ENCODE measurements around the gene RABEPK. TPM values are rescaled to one million over a fixed set of nuclear protein-coding genes. Genes with fewer than 3 reads are reported as not detected.
"Not testable (repeated sequence)": the region's sequence is repeated elsewhere in the genome, so short reads cannot be mapped to it uniquely, and the experiment has no call there.

RABEPK gene
- total and polyA plus RNA-seq, 9 donors, result 16.5 to 22.7 (median 18.0) TPM

DNA sequence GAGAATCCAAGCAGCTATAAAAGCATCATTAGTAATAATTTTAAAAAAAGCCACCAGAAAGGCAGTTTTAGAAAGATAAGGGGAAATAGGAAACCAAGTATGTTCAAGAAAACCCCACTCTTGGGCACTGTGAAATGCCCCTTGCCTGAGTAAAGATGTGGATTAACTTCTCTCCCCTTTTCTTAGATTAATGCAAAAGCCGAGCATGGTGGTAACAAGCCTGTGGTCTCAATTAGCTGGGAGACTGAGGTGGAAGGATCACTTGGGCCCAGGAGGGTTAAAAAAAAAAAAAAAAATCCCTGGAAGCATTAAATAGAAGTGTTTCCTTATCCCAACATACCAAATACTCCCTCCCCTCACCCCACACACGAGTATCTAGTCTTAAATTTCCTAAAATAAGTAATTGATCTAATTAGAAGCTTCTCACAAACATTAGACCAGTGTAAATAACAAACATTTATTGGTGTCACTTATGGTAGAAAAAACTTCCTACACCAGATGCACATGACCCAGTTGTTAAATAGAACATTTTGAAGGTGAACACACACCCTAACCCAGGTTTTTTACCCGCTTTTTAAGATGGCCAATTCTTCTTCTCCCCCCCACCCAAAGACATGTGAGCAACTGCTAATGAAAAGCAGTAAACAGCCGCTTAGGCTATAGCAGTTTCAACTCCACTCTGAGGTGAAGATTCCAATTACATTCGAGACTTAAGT, 35.6 kb downstream of the RABEPK start:
- no peaks in the 10 kb centered on the region for H3K27me3 ChIP-seq (ENCODE audit: control insufficient read depth, insufficient read depth, low read length)
- DNase-seq, result no peak
- no peak overlapping the region for H3K27ac ChIP-seq (ENCODE audit: low read length)
- H3K4me1 ChIP-seq (ENCODE audit: control insufficient read depth, insufficient read depth, low read length), result peaks cover 18% of the 10 kb centered on the region
- H3K36me3 ChIP-seq (ENCODE audit: control insufficient read depth, insufficient read depth, low read length), result peaks cover 61% of the 10 kb centered on the region
- no peaks in the 10 kb centered on the region for H3K9me3 ChIP-seq (replicated peaks; ENCODE audit: control insufficient read depth, low read depth, low read length)
- WGBS (ENCODE audit: insufficient coverage), result 50% methylated on average over 3 of the region's 5 CpGs
- no peak overlapping the region for H3K4me3 ChIP-seq (ENCODE audit: low read length)

DNA sequence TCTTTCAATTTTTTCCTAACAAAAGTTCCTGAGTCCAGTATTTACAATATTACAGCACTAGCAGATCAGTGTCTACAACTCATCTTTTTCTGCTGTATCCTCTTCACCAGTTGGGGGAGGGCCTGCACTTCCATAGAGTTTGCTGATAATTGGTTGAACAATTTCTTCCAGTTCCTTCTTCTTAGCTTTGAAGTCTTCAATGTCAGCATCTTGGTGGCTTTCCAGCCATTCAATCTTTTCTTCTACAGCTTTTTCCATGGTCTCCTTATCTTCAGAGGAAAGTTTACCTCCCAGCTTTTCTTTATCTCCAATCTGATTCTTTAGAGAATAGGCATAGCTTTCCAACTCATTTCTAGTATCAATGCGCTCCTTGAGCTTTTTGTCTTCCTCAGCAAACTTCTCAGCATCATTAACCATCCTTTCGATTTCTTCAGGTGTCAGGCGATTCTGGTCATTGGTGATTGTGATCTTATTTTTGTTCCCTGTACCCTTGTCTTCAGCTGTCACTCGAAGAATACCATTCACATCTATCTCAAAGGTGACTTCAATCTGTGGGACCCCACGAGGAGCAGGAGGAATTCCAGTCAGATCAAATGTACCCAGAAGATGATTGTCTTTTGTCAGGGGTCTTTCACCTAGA, 36.3 kb downstream of the RABEPK start:
- H3K27ac ChIP-seq (ENCODE audit: low read length); H3K9me3 ChIP-seq (replicated peaks; ENCODE audit: control insufficient read depth, low read depth, low read length); DNase-seq; H3K27me3 ChIP-seq (ENCODE audit: control insufficient read depth, insufficient read depth, low read length); H3K4me3 ChIP-seq (ENCODE audit: low read length): not testable (repeated sequence)
- H3K36me3 ChIP-seq (ENCODE audit: control insufficient read depth, insufficient read depth, low read length), result peaks cover 56% of the 10 kb centered on the region
- WGBS (ENCODE audit: insufficient coverage), result no CpG with 5 or more reads among the region's 5 CpGs
- H3K4me1 ChIP-seq (ENCODE audit: control insufficient read depth, insufficient read depth, low read length), result peaks cover 18% of the 10 kb centered on the region

DNA sequence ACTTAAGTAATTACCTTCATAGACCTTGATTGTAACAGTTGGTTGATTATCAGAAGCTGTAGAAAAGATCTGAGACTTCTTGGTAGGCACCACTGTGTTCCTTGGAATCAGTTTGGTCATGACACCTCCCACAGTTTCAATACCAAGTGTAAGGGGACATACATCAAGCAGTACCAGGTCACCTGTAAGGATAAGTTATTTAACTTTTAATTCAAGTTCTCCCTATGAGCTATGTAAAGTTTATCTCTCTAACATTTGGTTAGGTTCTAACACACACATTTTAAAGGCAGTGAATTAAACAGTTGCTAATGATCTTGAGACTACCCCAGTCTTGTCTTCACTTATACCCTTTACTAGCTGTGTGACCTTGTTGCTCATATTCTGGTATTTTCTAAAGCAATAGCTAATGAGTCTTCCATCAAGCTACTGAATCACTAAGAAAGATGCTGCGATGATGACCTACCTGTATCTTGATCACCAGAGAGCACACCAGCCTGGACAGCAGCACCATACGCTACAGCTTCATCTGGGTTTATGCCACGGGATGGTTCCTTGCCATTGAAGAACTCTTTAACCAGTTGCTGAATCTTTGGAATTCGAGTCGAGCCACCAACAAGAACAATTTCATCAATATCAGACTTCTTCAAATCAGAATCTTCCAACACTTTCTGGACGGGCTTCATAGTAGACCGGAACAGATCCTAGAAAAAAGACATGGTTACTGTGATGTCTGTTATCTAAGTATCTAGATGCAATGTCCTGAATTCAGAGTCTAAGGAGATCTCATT, 38.0 kb downstream of the RABEPK start:
- WGBS (ENCODE audit: insufficient coverage), result 89% methylated on average over 6 of the region's 7 CpGs
- no peaks in the 10 kb centered on the region for H3K9me3 ChIP-seq (replicated peaks; ENCODE audit: control insufficient read depth, low read depth, low read length)
- peaks cover 21% of the 10 kb centered on the region for H3K4me1 ChIP-seq (ENCODE audit: control insufficient read depth, insufficient read depth, low read length)
- no peaks in the 10 kb centered on the region for H3K27me3 ChIP-seq (ENCODE audit: control insufficient read depth, insufficient read depth, low read length)
- H3K4me3 ChIP-seq (ENCODE audit: low read length), result peak overlapping the region; percentile 1
- DNase-seq, result no peak
- H3K36me3 ChIP-seq (ENCODE audit: control insufficient read depth, insufficient read depth, low read length), result peaks cover 52% of the 10 kb centered on the region
- no peak overlapping the region for H3K27ac ChIP-seq (ENCODE audit: low read length)

DNA sequence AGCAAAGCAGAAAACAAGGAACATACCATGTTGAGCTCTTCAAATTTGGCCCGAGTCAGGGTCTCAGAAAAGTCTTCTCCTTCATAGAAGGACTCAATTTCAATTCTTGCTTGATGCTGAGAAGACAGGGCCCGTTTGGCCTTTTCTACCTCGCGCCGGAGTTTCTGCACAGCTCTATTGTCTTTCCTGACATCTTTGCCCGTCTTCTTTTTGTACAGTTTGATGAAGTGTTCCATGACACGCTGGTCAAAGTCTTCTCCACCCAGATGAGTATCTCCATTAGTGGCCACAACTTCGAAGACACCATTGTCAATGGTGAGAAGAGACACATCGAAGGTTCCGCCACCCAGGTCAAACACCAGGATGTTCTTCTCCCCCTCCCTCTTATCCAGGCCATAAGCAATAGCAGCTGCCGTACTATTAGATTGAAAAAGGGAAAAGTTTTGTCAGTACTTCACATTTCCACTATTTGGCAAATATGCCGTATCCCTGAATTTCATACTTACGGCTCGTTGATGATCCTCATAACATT, 38.6 kb downstream of the RABEPK start:
- no peak for DNase-seq
- Histone ChIP-seq H3K27me3 (ENCODE audit: control insufficient read depth, insufficient read depth, low read length) (no peaks in the 10 kb centered on the region), H3K4me1 (ENCODE audit: control insufficient read depth, insufficient read depth, low read length) (peaks cover 21% of the 10 kb centered on the region), H3K27ac (ENCODE audit: low read length) (no peak overlapping the region), H3K36me3 (ENCODE audit: control insufficient read depth, insufficient read depth, low read length) (peaks cover 48% of the 10 kb centered on the region), H3K9me3 (replicated peaks; ENCODE audit: control insufficient read depth, low read depth, low read length) (no peaks in the 10 kb centered on the region), H3K4me3 (ENCODE audit: low read length) (peak overlapping the region; percentile 99)
- 82% methylated on average over 6 of the region's 14 CpGs for WGBS (ENCODE audit: insufficient coverage)

DNA sequence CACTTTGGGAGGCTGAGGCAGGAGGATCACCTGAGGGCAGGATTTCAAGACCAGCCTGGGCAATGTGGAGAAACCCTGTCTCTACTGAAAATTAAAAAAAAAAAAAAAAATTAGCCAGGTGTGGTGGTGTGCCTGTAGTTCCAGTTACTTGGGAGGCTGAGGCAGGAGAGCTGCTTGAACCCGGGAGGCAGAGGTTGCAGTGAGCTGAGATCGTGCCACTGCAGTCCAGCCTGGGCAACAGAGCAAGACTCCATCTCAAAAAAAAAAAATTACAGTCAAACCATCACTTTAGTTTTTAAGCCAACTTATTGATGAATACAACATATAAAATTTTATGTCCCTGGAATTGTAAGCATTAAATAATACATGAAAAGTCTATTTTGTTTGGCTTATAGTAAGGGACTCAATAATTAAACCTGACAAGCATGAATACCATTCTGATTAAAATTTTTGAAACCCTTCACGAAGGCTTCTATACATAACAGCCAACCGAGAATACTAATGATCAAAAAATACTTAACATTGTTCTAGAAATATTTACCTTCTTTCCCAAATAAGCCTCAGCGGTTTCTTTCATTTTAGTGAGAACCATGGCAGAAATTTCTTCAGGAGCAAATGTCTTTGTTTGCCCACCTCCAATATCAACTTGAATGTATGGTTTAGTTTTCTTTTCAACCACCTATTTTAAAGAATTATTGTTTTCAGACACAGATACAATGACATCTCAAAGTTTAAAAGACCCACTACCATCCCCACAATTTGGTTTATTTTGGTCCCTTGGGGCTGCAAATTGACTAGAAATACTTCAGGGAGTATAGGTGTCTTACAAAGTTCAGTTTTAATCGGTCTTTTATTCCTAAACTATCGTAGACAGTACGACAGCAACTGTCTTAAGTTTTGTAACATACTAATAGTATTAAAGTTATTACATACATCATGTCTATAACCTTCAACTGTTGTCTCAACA, 39.6 kb downstream of the RABEPK start:
- peak overlapping the region; percentile 99 for H3K4me3 ChIP-seq (ENCODE audit: low read length)
- H3K9me3 ChIP-seq (replicated peaks; ENCODE audit: control insufficient read depth, low read depth, low read length), result no peaks in the 10 kb centered on the region
- DNase-seq, result no peak
- no CpG with 5 or more reads among the region's 8 CpGs for WGBS (ENCODE audit: insufficient coverage)
- H3K36me3 ChIP-seq (ENCODE audit: control insufficient read depth, insufficient read depth, low read length), result peaks cover 43% of the 10 kb centered on the region
- no peaks in the 10 kb centered on the region for H3K27me3 ChIP-seq (ENCODE audit: control insufficient read depth, insufficient read depth, low read length)
- peak overlapping the region; percentile 94 for H3K27ac ChIP-seq (ENCODE audit: low read length)
- H3K4me1 ChIP-seq (ENCODE audit: control insufficient read depth, insufficient read depth, low read length), result peaks cover 21% of the 10 kb centered on the region

DNA sequence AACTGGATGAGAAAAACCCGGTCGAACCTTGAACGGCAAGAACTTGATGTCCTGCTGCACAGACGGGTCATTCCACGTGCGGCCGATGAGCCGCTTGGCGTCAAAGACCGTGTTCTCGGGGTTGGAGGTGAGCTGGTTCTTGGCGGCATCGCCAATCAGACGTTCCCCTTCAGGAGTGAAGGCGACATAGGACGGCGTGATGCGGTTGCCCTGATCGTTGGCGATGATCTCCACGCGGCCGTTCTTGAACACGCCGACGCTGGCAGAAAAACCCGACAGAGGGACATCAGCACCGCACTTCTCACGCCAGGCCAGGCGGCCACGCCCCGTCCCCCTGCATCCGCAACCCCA, 40.3 kb downstream of the RABEPK start:
- Histone ChIP-seq H3K27ac (ENCODE audit: low read length) (peak overlapping the region; percentile 94), H3K9me3 (replicated peaks; ENCODE audit: control insufficient read depth, low read depth, low read length) (no peaks in the 10 kb centered on the region), H3K4me1 (ENCODE audit: control insufficient read depth, insufficient read depth, low read length) (peaks cover 21% of the 10 kb centered on the region), H3K4me3 (ENCODE audit: low read length) (peak overlapping the region; percentile 99), H3K36me3 (ENCODE audit: control insufficient read depth, insufficient read depth, low read length) (peaks cover 38% of the 10 kb centered on the region), H3K27me3 (ENCODE audit: control insufficient read depth, insufficient read depth, low read length) (no peaks in the 10 kb centered on the region)
- DNase-seq, result peak; percentile 49
- under 1% methylated on average over 31 of the region's 33 CpGs for WGBS (ENCODE audit: insufficient coverage)

DNA sequence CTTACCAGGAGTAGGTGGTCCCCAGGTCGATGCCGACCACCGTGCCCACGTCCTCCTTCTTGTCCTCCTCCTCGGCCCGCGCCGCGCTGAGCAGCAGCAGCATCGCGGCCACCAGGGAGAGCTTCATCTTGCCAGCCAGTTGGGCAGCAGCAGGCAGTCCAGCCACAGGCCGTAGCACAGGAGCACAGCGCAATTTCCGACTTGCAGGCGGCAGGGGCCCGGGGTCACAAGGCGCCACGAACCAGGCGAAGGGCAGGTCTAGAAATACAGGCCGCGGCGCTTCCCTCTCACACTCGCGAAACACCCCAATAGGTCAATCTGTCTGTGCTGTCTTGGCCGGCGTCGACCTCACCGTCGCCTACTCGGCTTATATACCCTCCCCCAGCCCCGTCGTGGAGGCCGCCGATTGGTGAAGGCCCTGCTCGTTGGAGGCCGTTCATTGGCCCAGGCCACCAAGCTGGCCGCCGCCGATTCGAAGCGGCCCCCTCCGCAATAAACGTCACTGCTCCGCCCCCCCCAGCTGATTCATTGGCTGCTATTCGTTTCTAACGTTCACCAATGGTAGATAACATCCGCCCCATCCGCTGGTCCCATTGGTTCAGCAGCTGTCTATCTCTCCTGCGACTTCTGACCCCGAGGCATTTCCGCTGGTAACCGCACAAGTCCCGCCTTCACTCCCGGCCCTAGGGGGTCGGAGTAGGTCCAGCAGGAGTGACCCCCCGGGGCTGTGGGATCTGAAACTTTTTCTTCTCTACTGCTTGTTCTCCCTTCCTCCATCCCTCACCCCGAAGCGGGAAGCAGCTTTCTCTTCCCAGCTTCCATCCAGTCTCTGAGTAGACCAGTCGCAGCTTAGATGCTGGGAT, 40.9 kb downstream of the RABEPK start, which contains the start of gene HSPA5:
TSS of gene HSPA5 (minus strand) at position 344 of the 863 bp plus-strand sequence. CDS start at position 127, 217 bp downstream.
- peaks cover 1% of the 10 kb centered on the region for H3K27me3 ChIP-seq (ENCODE audit: control insufficient read depth, insufficient read depth, low read length)
- peak within 1 kb of the TSS; percentile 98 for H3K27ac ChIP-seq (ENCODE audit: low read length)
- WGBS (ENCODE audit: insufficient coverage), result under 1% methylated on average over 57 of the region's 59 CpGs
- H3K4me3 ChIP-seq (ENCODE audit: low read length), result peak within 1 kb of the TSS; percentile 99
- DNase-seq, result peak; percentile 100
- no peaks in the 10 kb centered on the region for H3K9me3 ChIP-seq (replicated peaks; ENCODE audit: control insufficient read depth, low read depth, low read length)
- peaks cover 32% of the 10 kb centered on the region for H3K36me3 ChIP-seq (ENCODE audit: control insufficient read depth, insufficient read depth, low read length)
- H3K4me1 ChIP-seq (ENCODE audit: control insufficient read depth, insufficient read depth, low read length), result peaks cover 19% of the 10 kb centered on the region

DNA sequence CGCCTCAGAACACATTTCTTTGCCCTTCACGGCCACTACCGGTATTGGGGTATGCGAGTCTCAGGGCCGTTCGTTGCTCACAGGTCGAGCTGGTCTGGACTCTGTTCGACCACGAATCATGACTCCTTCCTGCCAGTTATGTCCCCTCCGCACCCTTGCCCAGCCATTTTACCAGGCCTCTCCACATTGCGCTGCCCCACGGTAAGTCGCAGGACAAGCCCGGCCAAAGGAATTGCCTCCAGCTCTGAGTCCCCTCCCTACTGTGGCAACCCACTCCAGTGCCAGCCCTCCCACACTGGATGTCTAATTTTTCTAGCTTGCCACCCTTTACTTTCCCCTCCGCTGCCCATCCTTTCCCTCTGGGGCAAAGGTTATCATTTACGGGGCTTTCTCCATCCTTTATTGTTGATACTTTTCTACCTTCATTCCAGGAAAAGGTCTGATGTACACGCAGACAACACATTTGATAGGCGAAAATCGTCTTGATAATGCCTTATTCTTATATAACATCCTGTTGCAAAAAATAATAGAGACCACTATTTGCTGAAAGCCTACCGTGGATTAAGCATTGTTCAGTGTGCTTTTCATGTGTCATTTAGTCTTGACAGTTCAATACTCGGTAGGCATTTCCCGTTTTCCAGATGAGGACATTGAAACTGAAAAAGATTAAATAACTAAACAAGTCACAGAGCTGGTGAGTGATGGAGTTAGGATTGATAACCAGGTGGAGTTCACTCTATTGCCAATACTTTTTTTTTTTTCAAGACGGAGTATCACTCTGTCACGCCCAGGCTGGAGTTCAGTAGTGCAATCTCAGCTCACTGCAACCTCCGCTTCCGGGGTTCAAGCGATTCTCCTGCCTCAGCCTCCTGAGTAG, 41.8 kb downstream of the RABEPK start:
- H3K4me3 ChIP-seq (ENCODE audit: low read length), result peak overlapping the region; percentile 87
- peaks cover 2% of the 10 kb centered on the region for H3K27me3 ChIP-seq (ENCODE audit: control insufficient read depth, insufficient read depth, low read length)
- no peak for DNase-seq
- no peaks in the 10 kb centered on the region for H3K9me3 ChIP-seq (replicated peaks; ENCODE audit: control insufficient read depth, low read depth, low read length)
- peaks cover 25% of the 10 kb centered on the region for H3K36me3 ChIP-seq (ENCODE audit: control insufficient read depth, insufficient read depth, low read length)
- peaks cover 19% of the 10 kb centered on the region for H3K4me1 ChIP-seq (ENCODE audit: control insufficient read depth, insufficient read depth, low read length)
- 22% methylated on average over 20 of the region's 27 CpGs for WGBS (ENCODE audit: insufficient coverage)
- peak overlapping the region; percentile 98 for H3K27ac ChIP-seq (ENCODE audit: low read length)
